ENCODE results near the gene MSMB. TPM values are rescaled to one million over a fixed set of nuclear protein-coding genes. Genes with fewer than 3 reads are reported as not detected.

The MSMB gene, protein sequence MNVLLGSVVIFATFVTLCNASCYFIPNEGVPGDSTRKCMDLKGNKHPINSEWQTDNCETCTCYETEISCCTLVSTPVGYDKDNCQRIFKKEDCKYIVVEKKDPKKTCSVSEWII
- not detected for polyA plus RNA-seq (2012; ENCODE audit: insufficient read length, low read depth)

DNA sequence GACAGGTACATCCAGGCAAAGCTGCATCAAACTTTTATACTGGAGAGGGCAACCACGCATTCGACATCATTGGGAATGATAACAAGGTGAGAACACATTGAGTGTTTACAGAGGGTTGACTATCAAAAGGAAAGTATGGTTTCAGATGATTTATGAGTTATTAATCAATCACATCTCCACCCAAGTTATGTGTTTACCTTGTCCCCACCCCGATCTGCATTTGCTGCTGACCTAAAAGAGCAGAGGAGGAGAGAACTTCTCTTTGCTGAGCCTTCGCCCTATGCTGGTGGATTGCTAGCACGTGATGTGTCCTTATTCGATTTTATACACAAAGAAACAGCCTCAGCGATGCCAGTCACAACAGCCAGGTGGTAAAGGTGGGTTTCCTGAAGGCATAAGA, at the start of gene MSMB:
Gene MSMB, minus strand, starts transcription at position 9 of the 400 bp plus-strand sequence. CDS start 32 bp downstream, outside the sequence.
- no peak for TF ChIP-seq SIN3A (IDR thresholded peaks at IDR 0.05; ENCODE audit: borderline replicate concordance, insufficient read depth, low read length)

DNA sequence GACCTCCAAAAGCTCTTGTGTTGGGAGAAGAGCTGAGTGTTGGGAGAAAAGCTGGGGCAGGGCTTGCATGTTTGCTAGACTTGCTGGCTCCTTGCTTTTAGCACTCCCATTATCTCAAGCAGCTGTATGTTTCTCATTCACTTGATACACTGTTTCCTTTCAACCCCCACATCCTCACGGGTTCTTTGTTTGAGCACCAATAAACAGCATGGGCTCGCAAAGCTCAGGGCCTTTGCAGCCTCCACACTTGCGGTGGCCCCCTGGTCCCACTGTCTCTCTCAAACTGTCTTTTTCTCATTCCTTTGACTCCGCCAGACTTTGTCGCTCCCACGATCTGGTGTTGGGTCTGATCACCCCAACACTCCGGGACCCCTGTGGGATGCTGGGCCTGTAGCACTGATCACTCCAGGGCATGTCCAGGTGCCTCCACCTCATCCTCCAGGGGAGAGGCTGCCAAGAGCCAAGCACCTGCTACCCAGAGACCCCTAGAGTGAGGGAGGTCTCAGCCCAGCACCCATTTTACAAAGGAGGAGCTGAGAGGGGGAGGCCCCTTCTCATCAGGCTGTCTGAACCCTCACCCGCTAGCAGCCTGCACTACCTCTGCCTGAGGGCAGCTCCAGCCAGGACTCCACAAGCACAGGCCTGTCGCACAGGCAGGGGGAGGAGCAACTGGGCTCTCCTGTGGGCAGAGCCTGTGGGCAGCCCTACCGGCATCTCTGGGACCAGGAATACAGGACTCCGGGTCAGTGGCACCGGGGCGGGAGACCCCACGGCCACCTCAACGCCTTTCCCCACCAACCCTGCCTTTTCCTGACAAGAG, 49.1 kb upstream of the MSMB start:
- no peak for TF ChIP-seq TAF1 (IDR thresholded peaks at IDR 0.05; ENCODE audit: borderline replicate concordance, insufficient read depth, low read length)
- TF ChIP-seq POLR2AphosphoS5 (IDR thresholded peaks at IDR 0.05; ENCODE audit: low read depth, low read length), result no peak

DNA sequence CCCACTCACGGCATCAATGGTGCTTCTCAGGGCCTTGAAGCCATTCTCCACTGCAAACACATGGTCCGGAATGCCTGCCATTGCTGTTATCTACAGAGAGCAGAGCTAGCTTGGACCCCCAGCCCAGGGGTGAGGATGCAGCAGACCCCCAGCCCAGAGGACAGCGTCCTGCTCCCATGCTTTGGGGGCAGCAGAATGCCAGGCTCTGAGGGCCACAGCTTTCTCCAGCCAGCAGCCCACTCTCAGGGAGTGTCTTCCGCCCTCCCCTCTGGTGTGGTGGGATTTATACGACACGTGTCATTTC, 48.1 kb upstream of the MSMB start:
- TF ChIP-seq SIN3A (IDR thresholded peaks at IDR 0.05; ENCODE audit: borderline replicate concordance, insufficient read depth, low read length), result no peak
- no peak for TF ChIP-seq POLR2AphosphoS5 (IDR thresholded peaks at IDR 0.05; ENCODE audit: low read depth, low read length)
- TF ChIP-seq, protein P1, sequence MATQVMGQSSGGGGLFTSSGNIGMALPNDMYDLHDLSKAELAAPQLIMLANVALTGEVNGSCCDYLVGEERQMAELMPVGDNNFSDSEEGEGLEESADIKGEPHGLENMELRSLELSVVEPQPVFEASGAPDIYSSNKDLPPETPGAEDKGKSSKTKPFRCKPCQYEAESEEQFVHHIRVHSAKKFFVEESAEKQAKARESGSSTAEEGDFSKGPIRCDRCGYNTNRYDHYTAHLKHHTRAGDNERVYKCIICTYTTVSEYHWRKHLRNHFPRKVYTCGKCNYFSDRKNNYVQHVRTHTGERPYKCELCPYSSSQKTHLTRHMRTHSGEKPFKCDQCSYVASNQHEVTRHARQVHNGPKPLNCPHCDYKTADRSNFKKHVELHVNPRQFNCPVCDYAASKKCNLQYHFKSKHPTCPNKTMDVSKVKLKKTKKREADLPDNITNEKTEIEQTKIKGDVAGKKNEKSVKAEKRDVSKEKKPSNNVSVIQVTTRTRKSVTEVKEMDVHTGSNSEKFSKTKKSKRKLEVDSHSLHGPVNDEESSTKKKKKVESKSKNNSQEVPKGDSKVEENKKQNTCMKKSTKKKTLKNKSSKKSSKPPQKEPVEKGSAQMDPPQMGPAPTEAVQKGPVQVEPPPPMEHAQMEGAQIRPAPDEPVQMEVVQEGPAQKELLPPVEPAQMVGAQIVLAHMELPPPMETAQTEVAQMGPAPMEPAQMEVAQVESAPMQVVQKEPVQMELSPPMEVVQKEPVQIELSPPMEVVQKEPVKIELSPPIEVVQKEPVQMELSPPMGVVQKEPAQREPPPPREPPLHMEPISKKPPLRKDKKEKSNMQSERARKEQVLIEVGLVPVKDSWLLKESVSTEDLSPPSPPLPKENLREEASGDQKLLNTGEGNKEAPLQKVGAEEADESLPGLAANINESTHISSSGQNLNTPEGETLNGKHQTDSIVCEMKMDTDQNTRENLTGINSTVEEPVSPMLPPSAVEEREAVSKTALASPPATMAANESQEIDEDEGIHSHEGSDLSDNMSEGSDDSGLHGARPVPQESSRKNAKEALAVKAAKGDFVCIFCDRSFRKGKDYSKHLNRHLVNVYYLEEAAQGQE (IDR thresholded peaks at IDR 0.05; ENCODE audit: insufficient read depth in 1 of 2, low read depth in 2 of 2, low read length in 2 of 2), result no peak
- TF ChIP-seq TAF1 (IDR thresholded peaks at IDR 0.05; ENCODE audit: borderline replicate concordance, insufficient read depth, low read length), result no peak
- no peak for TF ChIP-seq FOXP2 (optimal IDR thresholded peaks at IDR 0.05; ENCODE audit: borderline replicate concordance, extremely low read depth, extremely low read length, insufficient read depth)

GRCh38 chr10:46092524-46093081, 46.5 kb upstream of the MSMB start:
- no peak for TF ChIP-seq SIN3A (IDR thresholded peaks at IDR 0.05; ENCODE audit: borderline replicate concordance, insufficient read depth, low read length)

DNA sequence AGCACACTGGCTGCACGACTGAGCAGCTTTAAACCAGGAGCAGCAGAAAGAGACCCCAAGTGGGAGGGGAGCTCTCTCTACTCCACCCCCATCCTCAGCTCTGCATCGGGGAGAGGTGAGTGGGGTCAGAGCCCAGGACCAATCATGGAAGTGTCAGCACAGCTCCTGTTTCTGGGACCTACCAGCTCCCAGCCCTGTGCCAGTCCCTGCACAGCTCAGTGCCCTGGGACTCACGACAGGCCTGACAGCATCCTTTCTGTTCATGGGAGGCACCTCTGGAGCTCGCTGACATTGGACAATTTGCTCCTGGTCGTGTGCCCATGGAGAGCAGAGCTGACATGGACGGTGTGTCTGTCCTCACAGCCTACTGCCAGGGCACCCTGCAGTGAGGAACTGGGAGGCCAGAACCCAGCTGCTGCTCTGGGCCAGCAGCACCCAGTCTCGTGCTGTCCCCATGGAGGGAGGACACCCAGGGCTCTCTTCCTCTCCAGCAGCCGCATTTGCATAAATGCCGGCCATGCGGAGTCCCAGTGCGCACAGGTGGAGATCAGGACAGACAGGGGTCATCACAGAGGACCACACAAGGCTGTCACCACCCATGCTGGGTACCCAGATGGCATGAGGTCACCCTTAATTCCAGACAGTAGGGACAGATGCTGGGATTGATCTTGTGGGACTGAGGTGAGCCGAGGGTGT, 45.9 kb upstream of the MSMB start:
- TF ChIP-seq SIN3A (IDR thresholded peaks at IDR 0.05; ENCODE audit: borderline replicate concordance, insufficient read depth, low read length) (no peak), FOXP2 (optimal IDR thresholded peaks at IDR 0.05; ENCODE audit: borderline replicate concordance, extremely low read depth, extremely low read length, insufficient read depth) (no peak), POLR2AphosphoS5 (IDR thresholded peaks at IDR 0.05; ENCODE audit: low read depth, low read length) (no peak), TAF1 (IDR thresholded peaks at IDR 0.05; ENCODE audit: borderline replicate concordance, insufficient read depth, low read length) (no peak)
- TF ChIP-seq, protein P1 (IDR thresholded peaks at IDR 0.05; ENCODE audit: insufficient read depth in 1 of 2, low read depth in 2 of 2, low read length in 2 of 2), result no peak

GRCh38 chr10:46091080-46091827, 45.2 kb upstream of the MSMB start:
- TF ChIP-seq FOXP2 (optimal IDR thresholded peaks at IDR 0.05; ENCODE audit: borderline replicate concordance, extremely low read depth, extremely low read length, insufficient read depth) (no peak), SIN3A (IDR thresholded peaks at IDR 0.05; ENCODE audit: borderline replicate concordance, insufficient read depth, low read length) (no peak), TAF1 (IDR thresholded peaks at IDR 0.05; ENCODE audit: borderline replicate concordance, insufficient read depth, low read length) (no peak), POLR2AphosphoS5 (IDR thresholded peaks at IDR 0.05; ENCODE audit: low read depth, low read length) (no peak)
- TF ChIP-seq, protein P1 (IDR thresholded peaks at IDR 0.05; ENCODE audit: insufficient read depth in 1 of 2, low read depth in 2 of 2, low read length in 2 of 2), result no peak
